Measurements from ENCODE around the gene CPT1C. TPM values are rescaled to one million over a fixed set of nuclear protein-coding genes. Genes with fewer than 3 reads are reported as not detected.

CPT1C gene
- total and polyA plus RNA-seq, 2 of the 4 experiments (the other 2 are of a cell fraction): 14.2 to 56.1 TPM

DNA sequence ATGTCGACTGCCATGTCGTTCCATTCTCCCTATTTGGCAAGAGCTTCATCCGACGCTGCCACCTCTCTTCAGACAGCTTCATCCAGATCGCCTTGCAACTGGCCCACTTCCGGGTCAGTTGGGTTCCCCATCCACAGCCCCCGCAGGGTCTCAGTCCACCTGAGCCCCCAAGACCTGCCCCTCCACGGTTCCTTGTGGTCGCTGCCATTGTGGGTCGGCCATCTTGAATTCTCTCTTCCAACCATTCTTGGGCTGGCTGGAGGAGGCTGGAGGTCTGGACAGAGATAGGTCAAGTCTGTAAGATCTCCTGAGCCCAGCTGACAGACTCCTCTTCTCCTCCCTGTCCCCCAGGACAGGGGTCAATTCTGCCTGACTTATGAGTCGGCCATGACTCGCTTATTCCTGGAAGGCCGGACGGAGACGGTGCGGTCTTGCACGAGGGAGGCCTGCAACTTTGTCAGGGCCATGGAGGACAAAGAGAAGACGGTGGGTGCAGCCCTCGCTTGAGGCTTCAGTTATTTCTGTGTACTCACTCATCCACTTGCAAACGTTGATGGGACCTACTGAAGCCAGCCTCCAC, 19.5 kb downstream of the CPT1C start:
- CTCF ChIA-PET: no interaction called here
- peak overlapping the region; percentile 6; the same call in 1 of the 2 replicates for H3K18ac ChIP-seq (ENCODE audit: low read depth, low read length)
- ATAC-seq (ENCODE audit: low read depth): peak; percentile 67
- peak overlapping the region in 1 of 2 experiments; percentile 78; a peak in 2 of 4 replicates for H4K8ac ChIP-seq (ENCODE audit: low read depth in 2 of 2, low read length in 2 of 2)
- H3K4me2 ChIP-seq (ENCODE audit: low read depth, low read length): no peak overlapping the region
- in situ Hi-C loops (cut with MboI; ENCODE audit: low sequenced_read_pairs): no loop called here
- no peak overlapping the region for H3K4me3 ChIP-seq (ENCODE audit: insufficient read depth, low read depth, low read length)
- peak overlapping the region; percentile 77 for H2BK120ac ChIP-seq (ENCODE audit: low read depth, low read length)
- 100% methylated on average over 2 of the region's 20 CpGs; no CpG with 5 or more reads in 1 of the 2 experiments for WGBS, 2 experiments (ENCODE audit: extremely low coverage in 2 of 2, insufficient read length in 1 of 2)
- no peaks in the 10 kb centered on the region for H3K27me3 ChIP-seq (ENCODE audit: control insufficient read depth, insufficient read depth, low read length)
- BruUV-seq (replicated peaks): no TSS peak
- no peak overlapping the region; the same call in 1 of the 2 replicates for H3K27ac ChIP-seq (ENCODE audit: insufficient read depth, low read length)
- H3K23ac ChIP-seq (ENCODE audit: low read depth, low read length): peak overlapping the region; percentile 8; the same call in 1 of the 2 replicates
- H3K9ac ChIP-seq (ENCODE audit: low read depth, low read length): no peak overlapping the region
- no peak overlapping the region; the same call in 2 of the 3 replicates for H2BK15ac ChIP-seq (ENCODE audit: low read depth, low read length)
- intact Hi-C loops (cut with micrococcal nuclease): loop anchor here (10.0 kb wide), 1 partner anchor 104 kb away; the partner anchor contains the start of genes FUZ and MED25
- peak overlapping the region; percentile 75 for H3K4ac ChIP-seq (ENCODE audit: low read depth, low read length)
- DNase-seq: peak; percentile 84
- no peak overlapping the region for H3K56ac ChIP-seq (ENCODE audit: extremely low read depth, insufficient read depth, low read length)
- no peaks in the 10 kb centered on the region for H4K20me1 ChIP-seq (ENCODE audit: insufficient read depth, low read length)
- peak overlapping the region; percentile 93 for H2AK9ac ChIP-seq (replicated peaks; ENCODE audit: low read depth, low read length, poor library complexity)
- H3K36me3 ChIP-seq (ENCODE audit: control insufficient read depth, insufficient read depth, low read length): peaks cover 37% of the 10 kb centered on the region
- POLR2A ChIA-PET (ENCODE audit: unreplicated experiment): no interaction called here
- peak overlapping the region; percentile 77 for H4K91ac ChIP-seq (ENCODE audit: insufficient read depth, low read depth, low read length)
- H3K9me3 ChIP-seq (ENCODE audit: control insufficient read depth, insufficient read depth, low read length): no peaks in the 10 kb centered on the region
- peak overlapping the region; percentile 80 for H2BK5ac ChIP-seq (ENCODE audit: low read depth, low read length, poor library complexity, severe bottlenecking)
- H3K9me1 ChIP-seq (ENCODE audit: insufficient read depth, low read length): peaks cover 12% of the 10 kb centered on the region; the same call in 1 of the 2 replicates
- H3K14ac ChIP-seq (replicated peaks; ENCODE audit: low read depth, low read length): peak overlapping the region; percentile 67
- H3K4me1 ChIP-seq (ENCODE audit: control insufficient read depth, insufficient read depth, low read length): peaks cover 2% of the 10 kb centered on the region; the same call in 1 of the 2 replicates
- H2AK5ac ChIP-seq (ENCODE audit: low read depth, low read length): peak overlapping the region; percentile 89; the same call in 1 of the 2 replicates
- dilution Hi-C loops (cut with HindIII; ENCODE audit: low sequenced_read_pairs, unreplicated experiment): no loop called here
- H2BK20ac ChIP-seq (ENCODE audit: low read depth, low read length): peak overlapping the region; percentile 36; the same call in 1 of the 2 replicates
- peak overlapping the region; percentile 26; the same call in 1 of the 2 replicates for H4K5ac ChIP-seq (ENCODE audit: low read depth, low read length)
- peak overlapping the region; percentile 83 for H2AFZ ChIP-seq (replicated peaks; ENCODE audit: low read length, poor library complexity)
- no peaks in the 10 kb centered on the region; a peak in 1 of 4 replicates for H3K79me1 ChIP-seq (ENCODE audit: low read depth in 1 of 2, low read length in 2 of 2)
- TF ChIP-seq CEBPB (IDR thresholded peaks at IDR 0.05; ENCODE audit: low read depth, low read length) (no peak), POLR2A (IDR thresholded peaks at IDR 0.05; ENCODE audit: low read depth, low read length) (no peak), RAD21 (IDR thresholded peaks at IDR 0.05; ENCODE audit: low read length) (no peak), BHLHE40 (IDR thresholded peaks at IDR 0.05; ENCODE audit: low read depth, low read length) (peak; percentile 72), MAZ (IDR thresholded peaks at IDR 0.05; ENCODE audit: borderline replicate concordance, low read depth, low read length) (no peak), MXI1 (IDR thresholded peaks at IDR 0.05; ENCODE audit: borderline replicate concordance, low read depth, low read length) (no peak), FOS (IDR thresholded peaks at IDR 0.05; ENCODE audit: low read depth, low read length) (peak; percentile 73), ELK1 (IDR thresholded peaks at IDR 0.05; ENCODE audit: borderline replicate concordance, low read depth, low read length) (no peak), MAFK (IDR thresholded peaks at IDR 0.05; ENCODE audit: low read depth, low read length) (no peak), SMC3 (IDR thresholded peaks at IDR 0.05; ENCODE audit: low read depth, low read length) (no peak), RCOR1 (IDR thresholded peaks at IDR 0.05; ENCODE audit: insufficient replicate concordance, low read length) (no peak), CTCF (conservative IDR thresholded peaks at IDR 0.05; ENCODE audit: low read depth, low read length) (no peak), CHD1 (IDR thresholded peaks at IDR 0.05; ENCODE audit: low read depth, low read length) (no peak)
- TF ChIP-seq, protein P1, sequence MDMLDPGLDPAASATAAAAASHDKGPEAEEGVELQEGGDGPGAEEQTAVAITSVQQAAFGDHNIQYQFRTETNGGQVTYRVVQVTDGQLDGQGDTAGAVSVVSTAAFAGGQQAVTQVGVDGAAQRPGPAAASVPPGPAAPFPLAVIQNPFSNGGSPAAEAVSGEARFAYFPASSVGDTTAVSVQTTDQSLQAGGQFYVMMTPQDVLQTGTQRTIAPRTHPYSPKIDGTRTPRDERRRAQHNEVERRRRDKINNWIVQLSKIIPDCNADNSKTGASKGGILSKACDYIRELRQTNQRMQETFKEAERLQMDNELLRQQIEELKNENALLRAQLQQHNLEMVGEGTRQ (IDR thresholded peaks at IDR 0.05; ENCODE audit: low read depth, low read length): no peak
